ENCODE data around the gene GIPC1. TPM values are rescaled to one million over a fixed set of nuclear protein-coding genes. Genes with fewer than 3 reads are reported as not detected.
A peak's percentile ranks its signal among the peaks of the same experiment; 100 is the strongest.
"Not testable (repeated sequence)": the region's sequence is repeated elsewhere in the genome, so short reads cannot be mapped to it uniquely, and the experiment has no call there.

Gene GIPC1
- total RNA-seq, 2 donors from 2014 or later, result 68.6 to 72.6 TPM

DNA sequence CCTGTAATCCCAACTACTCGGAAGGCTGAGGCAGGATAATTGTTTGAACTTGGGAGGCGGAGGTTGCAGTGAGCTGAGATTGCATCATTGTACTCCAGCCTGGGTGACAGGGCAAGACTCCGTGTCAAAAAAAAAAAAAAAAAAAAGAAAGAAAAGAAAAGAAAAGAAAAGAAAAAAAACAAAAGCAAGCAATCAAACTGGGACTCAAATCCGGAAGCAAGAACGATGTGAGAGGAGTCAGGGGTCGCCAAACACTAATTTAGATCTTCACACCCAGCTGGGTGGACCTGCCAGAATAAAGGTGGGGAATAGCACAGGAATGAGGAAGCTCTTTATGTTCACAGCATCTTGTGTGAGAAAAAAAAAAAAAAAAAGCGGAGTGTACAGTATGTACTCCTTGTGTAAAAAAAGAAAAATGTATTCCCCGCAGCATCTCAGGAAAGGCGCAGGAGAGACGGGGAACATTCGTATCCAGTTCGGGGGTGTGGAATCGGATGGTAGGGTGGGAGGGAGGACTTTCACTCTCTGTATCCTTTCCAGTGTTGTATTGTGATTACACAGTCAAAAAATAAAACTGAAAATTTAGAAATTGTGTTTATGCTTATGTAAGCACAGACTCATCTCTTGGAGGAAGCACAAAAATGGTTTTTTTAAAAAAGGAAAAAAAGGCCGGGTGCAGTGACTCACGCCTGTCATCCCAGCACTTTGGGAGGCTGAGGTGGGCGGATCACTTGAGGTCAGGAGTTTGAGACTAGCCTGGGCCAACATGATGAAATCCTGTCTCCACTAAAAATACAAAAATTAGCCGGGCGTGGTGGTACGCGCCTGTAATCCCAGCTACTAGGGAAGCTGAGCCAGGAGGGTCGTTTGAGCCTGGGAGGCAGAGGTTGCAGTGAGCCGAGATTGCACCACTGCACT lies 14.6 kb upstream of the GIPC1 start:
- H3K36me3 ChIP-seq (ENCODE audit: control insufficient read depth, insufficient read depth, low read length), result peaks cover 25% of the 10 kb centered on the region
- peaks cover 2% of the 10 kb centered on the region for H3K4me1 ChIP-seq (ENCODE audit: control insufficient read depth, insufficient read depth, low read length)
- no peak overlapping the region for H3K4me3 ChIP-seq (ENCODE audit: low read length)
- TF ChIP-seq CTCF (conservative IDR thresholded peaks at IDR 0.05), result no peak
- no peak overlapping the region for H3K9ac ChIP-seq (ENCODE audit: extremely low read depth, low read length, poor library complexity, severe bottlenecking)
- H3K27me3 ChIP-seq (ENCODE audit: control insufficient read depth, insufficient read depth, low read length, poor library complexity, severe bottlenecking), result no peaks in the 10 kb centered on the region
- H3K9me3 ChIP-seq (ENCODE audit: control insufficient read depth, low read length), result no peaks in the 10 kb centered on the region
- no peak overlapping the region for H3K27ac Mint-ChIP-seq
- no peak overlapping the region for H3K4me3 Mint-ChIP-seq
- DNase-seq, result no peak
- H3K27me3 Mint-ChIP-seq (ENCODE audit: insufficient read depth), result no peaks in the 10 kb centered on the region
- peaks cover 12% of the 10 kb centered on the region for H3K36me3 Mint-ChIP-seq (ENCODE audit: low read depth)
- no peak overlapping the region for H3K27ac ChIP-seq (ENCODE audit: low read depth, low read length)
- no peaks in the 10 kb centered on the region for H3K9me3 Mint-ChIP-seq
- H3K4me1 Mint-ChIP-seq, result peaks cover 13% of the 10 kb centered on the region
- WGBS, 2 experiments (ENCODE audit: insufficient coverage in 1 of 2, insufficient read length in 1 of 2), result 85 to 90% methylated on average over 14 to 21 of the region's 22 CpGs

- Mint-ChIP-seq H3K4me3 (no peak overlapping the region), H3K27ac (no peak overlapping the region), H3K36me3 (ENCODE audit: low read depth) (no peaks in the 10 kb centered on the region), H3K9me3 (no peaks in the 10 kb centered on the region), H3K27me3 (ENCODE audit: insufficient read depth) (peaks cover 7% of the 10 kb centered on the region), H3K4me1 (peaks cover 3% of the 10 kb centered on the region)
- H3K4me1 ChIP-seq (ENCODE audit: control insufficient read depth, insufficient read depth, low read length), result no peaks in the 10 kb centered on the region
- no peaks in the 10 kb centered on the region for H3K27me3 ChIP-seq (ENCODE audit: control insufficient read depth, insufficient read depth, low read length, poor library complexity, severe bottlenecking)
- peaks cover under 1% of the 10 kb centered on the region for H3K36me3 ChIP-seq (ENCODE audit: control insufficient read depth, insufficient read depth, low read length)
- no peak for TF ChIP-seq CTCF (conservative IDR thresholded peaks at IDR 0.05)
- no peak overlapping the region for H3K27ac ChIP-seq (ENCODE audit: low read depth, low read length)
- H3K9ac ChIP-seq (ENCODE audit: extremely low read depth, low read length, poor library complexity, severe bottlenecking), result no peak overlapping the region
- no peak for DNase-seq
- H3K4me3 ChIP-seq (ENCODE audit: low read length), result no peak overlapping the region
- WGBS, 2 experiments (ENCODE audit: insufficient coverage in 1 of 2, insufficient read length in 1 of 2), result 88 to 92% methylated on average over 5 to 12 of the region's 12 CpGs
- no peaks in the 10 kb centered on the region for H3K9me3 ChIP-seq (ENCODE audit: control insufficient read depth, low read length)
These were observed 12.0 kb upstream of the GIPC1 start for GRCh38 chr19:14507704-14508542.

GRCh38 chr19:14505488-14506239 lies 9.7 kb upstream of the GIPC1 start:
- Histone ChIP-seq H3K9ac (ENCODE audit: extremely low read depth, low read length, poor library complexity, severe bottlenecking) (no peak overlapping the region), H3K9me3 (ENCODE audit: control insufficient read depth, low read length) (no peaks in the 10 kb centered on the region), H3K27ac (ENCODE audit: low read depth, low read length) (no peak overlapping the region), H3K36me3 (ENCODE audit: control insufficient read depth, insufficient read depth, low read length) (no peaks in the 10 kb centered on the region), H3K27me3 (ENCODE audit: control insufficient read depth, insufficient read depth, low read length, poor library complexity, severe bottlenecking) (no peaks in the 10 kb centered on the region), H3K4me1 (ENCODE audit: control insufficient read depth, insufficient read depth, low read length) (no peaks in the 10 kb centered on the region), H3K4me3 (ENCODE audit: low read length) (no peak overlapping the region)
- peak; percentile 95 for DNase-seq
- Mint-ChIP-seq H3K27ac (peak overlapping the region; percentile 64), H3K36me3 (ENCODE audit: low read depth) (no peaks in the 10 kb centered on the region), H3K27me3 (ENCODE audit: insufficient read depth) (peaks cover 10% of the 10 kb centered on the region), H3K9me3 (no peaks in the 10 kb centered on the region), H3K4me3 (no peak overlapping the region), H3K4me1 (peaks cover 3% of the 10 kb centered on the region)
- 42 to 49% methylated on average over 3 to 18 of the region's 19 CpGs for WGBS, 2 experiments (ENCODE audit: insufficient coverage in 1 of 2, insufficient read length in 1 of 2)
- peak; percentile 92 for TF ChIP-seq CTCF (conservative IDR thresholded peaks at IDR 0.05)

DNA sequence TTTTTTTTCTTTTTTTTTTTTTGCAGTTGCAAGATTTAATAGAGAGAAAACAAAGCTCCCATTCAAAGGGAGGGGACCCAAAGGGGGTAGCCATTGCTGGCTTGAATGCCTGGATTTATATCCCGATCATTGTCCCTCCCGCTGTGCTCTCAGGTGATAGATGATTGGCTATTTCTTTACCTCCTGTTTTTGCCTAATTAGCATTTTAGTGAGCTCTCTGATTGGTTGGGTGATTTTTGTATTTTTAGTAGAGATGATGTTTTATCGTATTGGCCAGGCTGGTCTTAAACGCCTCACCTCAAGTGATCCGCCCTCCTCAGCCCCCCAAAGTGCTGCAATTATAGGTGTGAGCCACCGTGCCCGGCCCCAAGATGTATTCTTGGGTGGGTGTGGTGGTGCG lies 8.6 kb upstream of the GIPC1 start:
- not testable (repeated sequence) for H3K4me1 ChIP-seq (ENCODE audit: control insufficient read depth, insufficient read depth, low read length); H3K36me3 Mint-ChIP-seq (ENCODE audit: low read depth); H3K27ac ChIP-seq (ENCODE audit: low read depth, low read length); DNase-seq; H3K9ac ChIP-seq (ENCODE audit: extremely low read depth, low read length, poor library complexity, severe bottlenecking); H3K4me3 Mint-ChIP-seq; H3K4me1 Mint-ChIP-seq; H3K27me3 Mint-ChIP-seq (ENCODE audit: insufficient read depth); H3K4me3 ChIP-seq (ENCODE audit: low read length); H3K27ac Mint-ChIP-seq; H3K27me3 ChIP-seq (ENCODE audit: control insufficient read depth, insufficient read depth, low read length, poor library complexity, severe bottlenecking); H3K36me3 ChIP-seq (ENCODE audit: control insufficient read depth, insufficient read depth, low read length); H3K9me3 ChIP-seq (ENCODE audit: control insufficient read depth, low read length); H3K9me3 Mint-ChIP-seq
- 91% methylated on average over 4 to 8 of the region's 8 CpGs for WGBS, 2 experiments (ENCODE audit: insufficient coverage in 1 of 2, insufficient read length in 1 of 2)
